ENCODE results near the gene NDUFS6. TPM values are rescaled to one million over a fixed set of nuclear protein-coding genes. Genes with fewer than 3 reads are reported as not detected.
A peak's percentile ranks its signal among the peaks of the same experiment; 100 is the strongest.

The NDUFS6 gene
- total and polyA plus RNA-seq, 2 of the 8 experiments (the other 6 are each of a cell fraction or from before 2014, with no cell fraction given) = 72.7 to 191 TPM

DNA sequence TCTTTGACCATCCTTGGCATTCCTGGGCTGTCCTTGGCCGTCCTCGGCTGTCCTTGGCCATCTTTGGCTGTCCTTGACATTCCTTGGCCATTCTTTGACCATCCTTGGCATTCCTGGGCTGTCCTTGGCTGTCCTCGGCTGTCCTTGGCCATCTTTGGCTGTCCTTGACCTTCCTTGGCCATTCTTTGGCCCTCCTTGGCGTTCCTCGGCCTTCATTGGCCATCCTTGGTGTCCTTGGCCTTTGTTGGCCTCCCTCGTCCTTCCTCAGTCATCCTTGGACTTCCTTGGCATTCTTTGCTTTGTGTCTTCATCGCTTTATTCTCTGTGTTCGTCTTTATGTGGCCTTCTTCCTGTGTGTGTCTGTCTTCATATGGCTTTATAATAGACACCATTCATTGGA is 20.7 kb downstream of the NDUFS6 start:
- ChIA-PET CTCF (ENCODE audit: partially characterized antibody) (interaction anchor here (2.5 kb wide), 1 partner anchor 11 kb away, joined by 7 read pairs; no protein-coding TSS in a partner anchor), POLR2A (ENCODE audit: partially characterized antibody) (no interaction called here)
- no peaks in the 10 kb centered on the region for H3K27me3 ChIP-seq (replicated peaks in 1 of 4; ENCODE audit: control insufficient read depth in 3 of 4, extremely low read depth in 1 of 4, insufficient read depth in 3 of 4, low read length in 3 of 4)
- no peak overlapping the region for H3K14ac ChIP-seq (ENCODE audit: insufficient read length)
- no peak for TF ChIP-seq RXRA (IDR thresholded peaks at IDR 0.05; ENCODE audit: insufficient read depth, low read depth, low read length)
- TF ChIP-seq, protein P1, sequence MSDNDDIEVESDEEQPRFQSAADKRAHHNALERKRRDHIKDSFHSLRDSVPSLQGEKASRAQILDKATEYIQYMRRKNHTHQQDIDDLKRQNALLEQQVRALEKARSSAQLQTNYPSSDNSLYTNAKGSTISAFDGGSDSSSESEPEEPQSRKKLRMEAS (IDR thresholded peaks at IDR 0.05) = no peak
- TF ChIP-seq CEBPB (IDR thresholded peaks at IDR 0.05; ENCODE audit: low read depth, low read length) = no peak
- no peak for TF ChIP-seq POLR2A (IDR thresholded peaks at IDR 0.05; ENCODE audit: control extremely low read depth in 1 of 2, low read depth in 2 of 2, low read length in 2 of 2)
- no peak for TF ChIP-seq MAFK (IDR thresholded peaks at IDR 0.05; ENCODE audit: low read depth, low read length)
- TF ChIP-seq GABPA (IDR thresholded peaks at IDR 0.05; ENCODE audit: borderline replicate concordance, insufficient read depth, low read length) = no peak
- TF ChIP-seq SIN3A (conservative IDR thresholded peaks at IDR 0.05 in 1 of 2, IDR thresholded peaks at IDR 0.05 in 1 of 2; ENCODE audit: low read depth in 1 of 2, low read length in 2 of 2) = no peak
- no peak for TF ChIP-seq NANOG (IDR thresholded peaks at IDR 0.05; ENCODE audit: insufficient read depth, low read depth, low read length, poor library complexity, severe bottlenecking)
- TF ChIP-seq HDAC2 (IDR thresholded peaks at IDR 0.05; ENCODE audit: borderline replicate concordance in 1 of 2, low read depth in 2 of 2, low read length in 2 of 2) = no peak
- no peak overlapping the region for H3K4me2 ChIP-seq (ENCODE audit: insufficient read depth in 1 of 2, low read depth in 2 of 2, low read length in 2 of 2)
- no peak overlapping the region for H4K5ac ChIP-seq (ENCODE audit: insufficient read length, low read depth, low read length)
- no peak overlapping the region for H2BK12ac ChIP-seq (ENCODE audit: low read depth, low read length)
- DNase-seq (ENCODE audit: low read depth in 1 of 2, low spot score in 2 of 2) (no peak), FAIRE-seq (no peak)
- no peak overlapping the region for H3K4ac ChIP-seq (replicated peaks; ENCODE audit: insufficient read length, low read depth, low read length)
- H3K79me2 ChIP-seq (ENCODE audit: control insufficient read depth in 1 of 2, insufficient read depth in 2 of 2, low read length in 2 of 2) = no peaks in the 10 kb centered on the region; a peak in 1 of 4 replicates
- WGBS, 2 experiments (ENCODE audit: extremely low coverage in 1 of 2, insufficient coverage in 1 of 2, insufficient read length in 1 of 2, insufficient replicate concordance in 2 of 2, low coverage in 1 of 2, low lambda C conversion rate in 2 of 2, missing lambda C conversion rate in 1 of 2) = 88% methylated on average over 8 of the region's 8 CpGs; no CpG with 5 or more reads in 1 of the 2 experiments
- H3K23ac ChIP-seq (ENCODE audit: insufficient read length) = no peak overlapping the region
- H4K8ac ChIP-seq (ENCODE audit: extremely low read depth, insufficient read depth, low read length) = no peak overlapping the region
- H2BK15ac ChIP-seq (ENCODE audit: low read length) = no peak overlapping the region
- H3K4me1 ChIP-seq (replicated peaks in 1 of 4; ENCODE audit: control insufficient read depth in 3 of 4, insufficient read depth in 4 of 4, low read length in 3 of 4) = peaks cover 0 to 3% (median under 1%) of the 10 kb centered on the region in 4 experiments; a peak in 2 of 7 replicates
- peaks cover 1 to 21% (median 10%) of the 10 kb centered on the region in 4 experiments; a peak in 6 of 8 replicates for H3K36me3 ChIP-seq (ENCODE audit: control insufficient read depth in 2 of 4, insufficient read depth in 4 of 4, low read length in 3 of 4)
- H3K79me1 ChIP-seq (ENCODE audit: low read depth, low read length) = peaks cover 8% of the 10 kb centered on the region; the same call in 1 of the 2 replicates
- no peak overlapping the region for H3K56ac ChIP-seq (replicated peaks; ENCODE audit: insufficient read length, low read depth, low read length)
- H2AK5ac ChIP-seq (ENCODE audit: low read depth, low read length) = 0 out of 2 replicates have a peak overlapping the region, but pooled peaks have one; percentile 49
- H2AFZ ChIP-seq (ENCODE audit: low read length) = no peak overlapping the region
- peaks cover 3 to 4% of the 10 kb centered on the region in 2 experiments for H4K20me1 ChIP-seq (replicated peaks in 1 of 2; ENCODE audit: control insufficient read depth in 1 of 2, insufficient read depth in 2 of 2, low read length in 2 of 2)
- H2BK5ac ChIP-seq (ENCODE audit: low read depth, low read length) = no peak overlapping the region; the same call in 1 of the 2 replicates
- no peak overlapping the region for H3K18ac ChIP-seq (ENCODE audit: extremely low read depth, low read length)
- no peak overlapping the region for H3K27ac ChIP-seq (ENCODE audit: low read depth, low read length)
- no peak overlapping the region for H3K4me3 ChIP-seq (ENCODE audit: extremely low read depth in 1 of 4, insufficient read depth in 2 of 4, low read depth in 3 of 4, low read length in 4 of 4)
- H3K9me3 ChIP-seq (ENCODE audit: insufficient read depth in 2 of 2, low read depth in 1 of 2, low read length in 1 of 2) = no peaks in the 10 kb centered on the region
- H2BK120ac ChIP-seq (replicated peaks; ENCODE audit: low read depth, low read length) = no peak overlapping the region
- H4K91ac ChIP-seq (replicated peaks; ENCODE audit: insufficient read length, low read length) = no peak overlapping the region
- no peak overlapping the region for H3K9ac ChIP-seq (replicated peaks in 1 of 4; ENCODE audit: extremely low read depth in 1 of 4, low read depth in 3 of 4, low read length in 3 of 4)
- H2BK20ac ChIP-seq (ENCODE audit: low read length) = no peak overlapping the region
- H3K23me2 ChIP-seq (ENCODE audit: low read depth, low read length) = no peaks in the 10 kb centered on the region
